Caco-2 (cell line): ENCODE measurements around the gene AGAP1. TPM values are rescaled to one million over a fixed set of nuclear protein-coding genes. Genes with fewer than 3 reads are reported as not detected.

ENCODE experiments used
- BruUV-seq: library from RNA; stranded (reverse); fragments of 400-500 nt; replicated peaks from 2 replicates; lab custom pipeline; 2021; lab: Mats Ljungman, UMichigan
- CTCF ChIA-PET: fragments of 300-600 bp; sonication (Branson Sonifier 250); formaldehyde crosslinking; loops from one replicate; lab custom pipeline; 2022; ENCODE audit warnings: antibody characterized with exemption; lab: Charles Lee
- POLR2A ChIA-PET: fragments of 300-600 bp; sonication (Branson Sonifier 250); formaldehyde crosslinking; loops from one replicate; lab custom pipeline; 2022; ENCODE audit warnings: antibody characterized with exemption; lab: Charles Lee
- DNase-seq, 2 experiments: peaks; one replicate each; pipeline versions ENCODE4 v3.0.0 to v3.0.0-alpha.2; 2020 to 2022
- H3K27me3 ChIP-seq: replicated peaks from 2 replicates; pipeline ENCODE4 v1.6.0; 2011; ENCODE audit warnings: low read length; ENCODE audit not compliant: control insufficient read depth, insufficient read depth
- H3K36me3 ChIP-seq: 2 replicates; pipeline ENCODE4 v1.5.1; 2011; ENCODE audit warnings: low read length; ENCODE audit not compliant: control insufficient read depth, insufficient read depth
- H3K4me1 ChIP-seq: fragments of 250-450 bp; sonication (Bioruptor Pico); 2 replicates; pipeline ENCODE4 v1.5.1; 2020; ENCODE audit warnings: mild to moderate bottlenecking
- H3K4me3 ChIP-seq: 2 replicates; pipeline ENCODE4 v1.5.1; 2011; ENCODE audit warnings: low read depth, mild to moderate bottlenecking, control low read depth, low read length
- H3K9me3 ChIP-seq: fragments of 250-450 bp; sonication (Bioruptor Pico); 2 replicates; pipeline ENCODE4 v1.5.1; 2020; ENCODE audit warnings: mild to moderate bottlenecking, moderate library complexity
- H3K27ac Mint-ChIP-seq: one replicate; pipeline ENCODE4 v1.8.0; 2022; ENCODE audit warnings: mixed read lengths; ENCODE audit not compliant: unreplicated experiment
- H3K27me3 Mint-ChIP-seq: one replicate; pipeline ENCODE4 v1.8.0; 2022; ENCODE audit warnings: mixed read lengths; ENCODE audit not compliant: insufficient read depth, unreplicated experiment
- H3K36me3 Mint-ChIP-seq: one replicate; pipeline ENCODE4 v1.8.0; 2022; ENCODE audit warnings: mild to moderate bottlenecking, mixed read lengths; ENCODE audit not compliant: insufficient read depth, unreplicated experiment
- H3K4me1 Mint-ChIP-seq: one replicate; pipeline ENCODE4 v1.8.0; 2022; ENCODE audit warnings: low read depth, mixed read lengths; ENCODE audit not compliant: unreplicated experiment
- H3K4me3 Mint-ChIP-seq: one replicate; pipeline ENCODE4 v1.8.0; 2022; ENCODE audit warnings: mild to moderate bottlenecking, moderate library complexity, mixed read lengths; ENCODE audit not compliant: unreplicated experiment
- H3K9me3 Mint-ChIP-seq: one replicate; pipeline ENCODE4 v1.8.0; 2022; ENCODE audit warnings: mixed read lengths; ENCODE audit not compliant: unreplicated experiment
- intact Hi-C: fragments of 100-400 bp; cut with micrococcal nuclease; formaldehyde crosslinking; loops from one replicate; pipeline ENCODE4 v1.10.0; 2022; ENCODE audit not compliant: unreplicated experiment
- total RNA-seq: library from RNA; stranded (reverse); gene quantifications from 2 replicates; pipeline ENCODE4 v1.2.3, GENCODE V29; 2022
- TF ChIP-seq, protein P1 (sequence below), 2 experiments: fragments of 200-600 bp in 1 of 2; IDR thresholded peaks; 1 replicate in 1 of 2; 2 replicates in 1 of 2; pipeline versions ENCODE4 v1.5.1 to v1.8.0; 2011 to 2022; ENCODE audit warnings: antibody characterized with exemption in 1 of 2, control low read depth in 1 of 2, inconsistent platforms in 1 of 2, low read depth in 1 of 2, low read length in 1 of 2, mild to moderate bottlenecking in 1 of 2, moderate library complexity in 1 of 2; ENCODE audit not compliant: insufficient read depth in 1 of 2, severe bottlenecking in 1 of 2, unreplicated experiment in 1 of 2

Gene AGAP1
- total RNA-seq, 1 experiment from 2014 or later: 41.7 TPM

DNA sequence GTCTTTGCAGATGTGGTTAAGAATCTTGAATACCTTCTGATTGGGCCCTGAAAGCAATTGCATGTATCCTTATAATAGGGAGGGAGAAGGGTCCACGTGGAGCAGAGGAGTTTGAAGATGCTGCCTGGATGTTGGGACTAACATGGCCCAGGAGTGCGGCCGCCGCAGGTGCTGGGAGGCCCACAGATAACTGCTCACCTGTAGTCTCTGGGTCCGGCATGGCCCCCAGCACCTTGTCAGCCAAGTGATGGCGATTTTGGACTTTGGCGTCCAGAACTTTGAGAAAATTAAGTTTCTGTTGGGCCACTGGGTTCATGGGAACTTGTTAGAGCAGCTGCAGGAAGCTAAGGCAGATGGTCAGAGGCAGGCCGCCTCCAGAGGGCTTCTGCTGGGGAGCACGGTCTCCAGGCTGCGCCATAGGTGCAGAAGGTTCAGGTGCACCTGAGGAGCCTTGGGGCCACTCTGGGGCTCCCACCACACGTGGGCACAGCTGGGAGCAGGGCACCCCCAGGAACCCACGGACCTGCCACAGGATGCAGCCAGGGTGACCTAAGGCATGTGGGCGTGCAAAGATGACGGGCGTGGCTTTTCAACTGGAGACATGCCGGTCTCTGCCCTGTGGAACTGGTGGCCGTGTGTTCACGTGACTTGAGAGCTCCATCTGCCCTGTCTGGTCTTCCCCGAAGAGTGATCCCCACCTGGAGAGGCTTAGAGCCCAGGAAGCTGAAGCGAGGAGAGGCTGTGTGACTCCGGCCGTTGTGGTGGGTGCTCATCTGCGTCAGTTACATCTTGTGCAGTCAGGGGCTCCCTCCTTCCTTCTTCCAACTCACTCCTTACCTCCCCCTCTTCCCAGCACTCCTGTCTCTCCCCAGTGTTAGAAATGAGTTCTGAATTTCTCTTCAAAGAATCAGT lies 277.3 kb downstream of the AGAP1 start:
- H3K4me1 ChIP-seq: 0 out of 2 replicates have a peak, but pooled peaks cover 4% of the 10 kb centered on the region
- no peaks in the 10 kb centered on the region for H3K36me3 ChIP-seq
- Mint-ChIP-seq H3K27ac (no peak overlapping the region), H3K4me3 (no peak overlapping the region), H3K9me3 (no peaks in the 10 kb centered on the region), H3K4me1 (no peaks in the 10 kb centered on the region), H3K27me3 (no peaks in the 10 kb centered on the region), H3K36me3 (peaks cover 5% of the 10 kb centered on the region)
- H3K4me3 ChIP-seq: no peak overlapping the region
- TF ChIP-seq, protein P1, sequence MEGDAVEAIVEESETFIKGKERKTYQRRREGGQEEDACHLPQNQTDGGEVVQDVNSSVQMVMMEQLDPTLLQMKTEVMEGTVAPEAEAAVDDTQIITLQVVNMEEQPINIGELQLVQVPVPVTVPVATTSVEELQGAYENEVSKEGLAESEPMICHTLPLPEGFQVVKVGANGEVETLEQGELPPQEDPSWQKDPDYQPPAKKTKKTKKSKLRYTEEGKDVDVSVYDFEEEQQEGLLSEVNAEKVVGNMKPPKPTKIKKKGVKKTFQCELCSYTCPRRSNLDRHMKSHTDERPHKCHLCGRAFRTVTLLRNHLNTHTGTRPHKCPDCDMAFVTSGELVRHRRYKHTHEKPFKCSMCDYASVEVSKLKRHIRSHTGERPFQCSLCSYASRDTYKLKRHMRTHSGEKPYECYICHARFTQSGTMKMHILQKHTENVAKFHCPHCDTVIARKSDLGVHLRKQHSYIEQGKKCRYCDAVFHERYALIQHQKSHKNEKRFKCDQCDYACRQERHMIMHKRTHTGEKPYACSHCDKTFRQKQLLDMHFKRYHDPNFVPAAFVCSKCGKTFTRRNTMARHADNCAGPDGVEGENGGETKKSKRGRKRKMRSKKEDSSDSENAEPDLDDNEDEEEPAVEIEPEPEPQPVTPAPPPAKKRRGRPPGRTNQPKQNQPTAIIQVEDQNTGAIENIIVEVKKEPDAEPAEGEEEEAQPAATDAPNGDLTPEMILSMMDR (IDR thresholded peaks at IDR 0.05; ENCODE audit: insufficient read depth in 1 of 2, low read depth in 1 of 2, low read length in 1 of 2, severe bottlenecking in 1 of 2, unreplicated experiment in 1 of 2): no peak
- ChIA-PET POLR2A (no interaction called here), CTCF (no interaction called here)
- intact Hi-C loops: no loop called here
- no peaks in the 10 kb centered on the region for H3K27me3 ChIP-seq
- no peak for DNase-seq
- no peaks in the 10 kb centered on the region for H3K9me3 ChIP-seq
- no TSS peak for BruUV-seq

DNA sequence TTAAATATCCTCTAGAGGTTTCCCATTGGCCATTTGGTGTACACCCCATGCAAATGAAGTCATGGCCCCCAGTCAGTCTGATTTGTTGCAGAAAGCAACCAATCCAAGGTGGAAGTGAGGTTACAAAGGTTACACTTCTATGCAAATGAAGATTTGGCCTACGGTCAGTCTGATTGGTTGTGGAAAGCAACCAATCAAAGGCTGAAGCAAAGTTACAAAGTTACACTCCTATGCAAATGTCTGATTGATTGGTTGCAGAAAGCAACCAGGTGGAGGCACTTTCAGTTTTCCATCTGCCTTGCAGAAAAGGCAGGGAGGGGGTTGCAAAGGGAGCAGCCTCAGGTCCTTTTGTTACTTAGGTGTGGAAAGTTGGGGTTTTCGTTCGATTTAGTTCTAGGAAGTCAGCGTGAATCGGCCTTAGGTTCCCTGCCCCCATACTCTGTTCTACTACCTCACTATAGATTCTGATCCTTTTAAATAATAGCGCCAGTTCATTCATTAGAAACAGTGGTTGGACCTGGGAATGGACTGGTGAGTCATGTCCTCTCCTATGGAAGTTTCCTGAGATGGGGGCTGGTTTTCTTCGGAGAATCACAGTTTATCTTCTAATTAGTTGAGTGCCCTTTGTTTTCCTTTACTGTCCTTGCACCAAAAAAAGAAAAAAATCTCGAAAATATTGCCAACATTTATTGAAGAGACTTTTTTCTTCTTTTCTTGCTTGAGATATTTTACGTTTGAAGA lies 279.5 kb downstream of the AGAP1 start:
- Mint-ChIP-seq H3K27me3 (no peaks in the 10 kb centered on the region), H3K36me3 (peaks cover 4% of the 10 kb centered on the region)
- intact Hi-C loops: no loop called here

More for the DNA sequence above, 279.5 kb downstream of the AGAP1 start:
- no peaks in the 10 kb centered on the region for H3K9me3 ChIP-seq
- H3K4me3 ChIP-seq: no peak overlapping the region
- TF ChIP-seq, protein P1 (IDR thresholded peaks at IDR 0.05; ENCODE audit: insufficient read depth in 1 of 2, low read depth in 1 of 2, low read length in 1 of 2, severe bottlenecking in 1 of 2, unreplicated experiment in 1 of 2): no peak
- no peaks in the 10 kb centered on the region for H3K9me3 Mint-ChIP-seq
- no peaks in the 10 kb centered on the region for H3K36me3 ChIP-seq
- DNase-seq: peak; percentile 38 to 47
- no TSS peak for BruUV-seq
- ChIA-PET CTCF (no interaction called here), POLR2A (no interaction called here)
- H3K27ac Mint-ChIP-seq: no peak overlapping the region
- no peaks in the 10 kb centered on the region for H3K4me1 Mint-ChIP-seq
- H3K27me3 ChIP-seq: no peaks in the 10 kb centered on the region
- H3K4me3 Mint-ChIP-seq: no peak overlapping the region
- 0 out of 2 replicates have a peak, but pooled peaks cover 4% of the 10 kb centered on the region for H3K4me1 ChIP-seq
